Activated CD4-positive, alpha-beta T cell treated with anti-CD3 and anti-CD28 coated beads, Interleukin-10, Interleukin-2, amounts not matched to agents 100 ng/mL and 50 ng/mL, durations not matched to agents 16 hours and 8 hours (primary cell): ENCODE results near the gene MAGEB2.
A peak's percentile ranks its signal among the peaks of the same experiment; 100 is the strongest.
"Not testable (repeated sequence)": the region's sequence is repeated elsewhere in the genome, so short reads cannot be mapped to it uniquely, and the experiment has no call there.

Experiments used
- DNase-seq: peaks from one replicate; pipeline ENCODE4 v3.0.0-alpha.2; 2020

The MAGEB2 gene

GRCh38 chrX:30215357-30215843 is at the start of gene MAGEB2:
TSS of gene MAGEB2 (plus strand) at chrX:30215563. CDS start at chrX:30218581, 3,018 bp downstream.
- DNase-seq, result peak; percentile 4

- DNase-seq, result no peak
Measured at GRCh38 chrX:30170900-30171299, 44.5 kb upstream of the MAGEB2 start.

- DNase-seq, result no peak
Measured at GRCh38 chrX:30181353-30181752, 34.0 kb upstream of the MAGEB2 start.

GRCh38 chrX:30183554-30183953 is 31.8 kb upstream of the MAGEB2 start:
- DNase-seq, result no peak

GRCh38 chrX:30190426-30190825 is 24.9 kb upstream of the MAGEB2 start:
- DNase-seq, result no peak

- DNase-seq, result not testable (repeated sequence)
Measured at GRCh38 chrX:30193910-30194309, 21.5 kb upstream of the MAGEB2 start.

- DNase-seq, result peak; percentile 4
Measured at GRCh38 chrX:30196322-30196721, 19.0 kb upstream of the MAGEB2 start.

- DNase-seq, result no peak
Measured at GRCh38 chrX:30212172-30212571, 3.2 kb upstream of the MAGEB2 start.

- DNase-seq, result no peak
Measured at GRCh38 chrX:30217465-30217864, 2.1 kb downstream of the MAGEB2 start.

GRCh38 chrX:30219372-30219771 is 4.0 kb downstream of the MAGEB2 start:
- DNase-seq, result no peak

- DNase-seq, result no peak
Measured at GRCh38 chrX:30220661-30221060, 5.3 kb downstream of the MAGEB2 start.

- no peak for DNase-seq
Measured at GRCh38 chrX:30224536-30224935, 9.2 kb downstream of the MAGEB2 start.

GRCh38 chrX:30228526-30228925 is 13.2 kb downstream of the MAGEB2 start:
- DNase-seq, result no peak

GRCh38 chrX:30230395-30230794 is 15.0 kb downstream of the MAGEB2 start, which contains the start of gene MAGEB3:
TSS of gene MAGEB3 (plus strand) at chrX:30230657. CDS start at chrX:30235925, 5,268 bp downstream.
- DNase-seq, result no peak

- DNase-seq, result no peak
Measured at GRCh38 chrX:30241724-30242415, 26.5 kb downstream of the MAGEB2 start, which contains the start of gene MAGEB4. TSS of gene MAGEB4 (plus strand) at chrX:30242000. CDS start at chrX:30242136, 136 bp downstream.

- no peak for DNase-seq
Measured at GRCh38 chrX:30246769-30247489, 31.6 kb downstream of the MAGEB2 start, which contains the start of gene MAGEB1. TSS of gene MAGEB1 (plus strand) at chrX:30247146. CDS start at chrX:30250494, 3,348 bp downstream.

GRCh38 chrX:30248854-30249253 is 33.5 kb downstream of the MAGEB2 start:
- DNase-seq, result no peak

- DNase-seq, result no peak
Measured at GRCh38 chrX:30253257-30253656, 37.9 kb downstream of the MAGEB2 start.

- DNase-seq, result no peak
Measured at GRCh38 chrX:30259927-30260326, 44.6 kb downstream of the MAGEB2 start.

- DNase-seq, result no peak
Measured at GRCh38 chrX:30261012-30261411, 45.6 kb downstream of the MAGEB2 start.

- DNase-seq, result no peak
Measured at GRCh38 chrX:30262763-30263162, 47.4 kb downstream of the MAGEB2 start.
